GM19239 (cell line): Measurements from ENCODE around the gene BACH2.

Experiments used
- DNase-seq: peaks from one replicate; pipeline ENCODE4 v3.0.0; 2011; ENCODE audit warnings: low spot score; ENCODE audit not compliant: insufficient read length
- FAIRE-seq: peaks from 2 replicates; lab custom pipeline; 2011; peaks lifted over from hg19 to GRCh38; lab: Jason Lieb, UNC

BACH2 gene

DNA sequence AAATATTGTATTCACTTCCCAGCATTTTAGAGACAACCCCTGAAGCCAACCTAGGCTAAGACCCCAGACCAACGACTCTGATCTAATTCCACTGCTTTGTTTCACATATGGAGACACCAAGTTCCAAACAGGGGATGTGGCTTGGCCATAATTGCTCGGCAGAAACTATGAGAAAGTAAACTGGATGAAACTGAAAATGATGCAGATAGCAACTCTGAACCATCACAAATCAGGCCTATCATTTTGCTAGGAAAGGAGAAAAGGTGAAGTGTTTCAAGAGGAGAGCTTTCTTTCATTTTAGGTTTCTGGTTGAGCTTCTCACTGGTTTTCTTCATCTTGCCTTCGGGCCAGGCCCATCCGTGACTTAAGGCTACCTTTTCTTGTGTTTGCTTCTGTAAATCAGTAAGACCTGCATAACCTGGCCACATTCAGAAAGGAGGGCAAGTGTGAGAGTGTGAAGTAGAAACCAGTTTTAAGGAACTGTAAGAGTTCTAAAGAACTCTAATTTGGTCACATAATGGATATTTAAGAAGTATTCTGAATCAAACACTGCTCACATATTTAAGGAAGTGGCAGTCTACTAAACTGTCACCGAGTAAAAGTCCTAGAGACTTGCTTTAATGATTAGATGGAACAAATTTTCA is 105.8 kb downstream of the BACH2 start:
- DNase-seq (no peak), FAIRE-seq (no peak)

- FAIRE-seq, result no peak
- DNase-seq, result no peak
Observed at GRCh38 chr6:90190131-90190530, 106.5 kb downstream of the BACH2 start.

GRCh38 chr6:90187437-90188121 is 109.1 kb downstream of the BACH2 start:
- DNase-seq, result no peak
- no peak for FAIRE-seq

DNA sequence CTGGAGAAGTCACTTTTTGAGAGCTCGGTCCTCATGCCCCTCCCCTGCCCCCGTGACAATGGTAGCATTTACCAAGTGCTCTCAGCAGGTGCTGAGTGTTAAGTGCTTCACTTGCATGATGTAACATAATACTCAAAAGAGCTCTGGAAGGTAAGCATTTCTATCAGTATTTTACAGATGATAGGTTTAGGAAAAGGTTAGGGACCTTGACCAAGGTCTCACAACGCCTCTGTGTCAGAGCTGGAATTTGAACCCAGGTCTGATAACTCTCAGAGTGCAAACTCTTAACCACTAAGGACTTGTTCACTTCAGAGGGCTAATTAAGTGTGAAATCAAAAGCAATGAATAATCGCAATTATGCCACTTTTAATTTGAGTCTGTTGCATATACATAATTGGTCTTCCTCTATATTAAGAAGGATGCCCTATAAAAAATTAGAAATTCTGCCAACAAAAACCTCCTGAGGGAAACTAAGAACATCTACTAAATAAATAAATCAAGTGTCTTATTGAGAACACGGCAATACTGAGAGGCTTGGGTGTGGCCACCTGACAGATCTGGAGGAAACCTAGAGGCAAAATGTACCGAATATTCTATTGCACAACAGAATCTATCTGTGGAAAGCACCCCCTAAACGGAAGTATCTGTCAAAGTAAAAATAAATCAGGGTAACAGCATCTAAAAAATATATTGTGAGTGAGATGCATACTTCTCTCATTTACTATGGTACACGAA is 109.8 kb downstream of the BACH2 start:
- FAIRE-seq (peak; percentile 44), DNase-seq (no peak)

GRCh38 chr6:90186026-90186425 is 110.6 kb downstream of the BACH2 start:
- FAIRE-seq, result no peak

DNA sequence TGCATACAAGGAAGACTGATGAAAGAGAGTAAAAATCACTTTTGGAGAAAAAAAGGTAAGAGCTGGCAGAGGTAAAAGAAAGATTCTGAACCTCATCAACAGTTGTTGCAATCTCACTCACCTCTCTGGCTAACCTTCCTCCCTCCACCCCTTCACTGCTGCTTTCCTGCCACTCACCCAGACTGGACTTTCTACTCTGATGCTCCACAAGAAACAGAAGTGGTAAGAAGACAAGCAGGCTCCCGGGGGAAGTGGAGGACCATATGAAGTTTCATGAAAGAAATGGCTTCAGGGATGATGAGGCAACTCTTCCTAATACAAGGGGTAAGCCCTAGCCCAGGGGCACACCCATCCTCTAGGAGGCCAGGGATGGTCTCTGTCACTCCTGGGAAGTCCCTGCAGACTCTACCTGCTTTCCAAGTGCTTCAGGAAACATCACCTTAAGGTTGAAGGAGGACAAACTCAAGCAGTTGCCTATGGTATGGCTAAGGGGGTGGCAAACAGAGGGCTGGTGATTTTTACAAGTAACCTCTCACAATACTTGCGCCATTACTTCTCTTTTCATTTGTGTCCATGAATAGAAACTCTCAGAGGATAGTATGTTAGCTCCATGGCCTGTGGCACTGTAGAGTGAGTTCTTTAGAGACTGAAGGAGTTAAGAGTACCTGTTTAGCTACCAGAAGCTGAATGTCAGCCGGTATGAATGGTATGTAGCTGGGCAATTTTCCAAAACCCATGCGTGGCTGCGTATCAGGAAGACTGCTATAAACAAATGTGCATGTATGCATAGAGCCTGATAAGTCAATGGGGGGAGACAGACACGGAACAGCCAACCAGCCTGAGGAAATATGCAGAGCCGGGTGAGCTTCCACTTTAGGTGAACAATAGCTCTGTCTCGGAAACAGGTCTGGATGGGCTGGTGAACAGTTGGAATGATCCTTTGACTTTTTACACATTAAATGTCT is 112.0 kb downstream of the BACH2 start:
- FAIRE-seq, result no peak

More at GRCh38 chr6:90186026-90186425, 110.6 kb downstream of the BACH2 start:
- DNase-seq, result no peak

GRCh38 chr6:90183587-90184333 is 112.9 kb downstream of the BACH2 start:
- FAIRE-seq (no peak), DNase-seq (no peak)

More for the DNA sequence above, 112.0 kb downstream of the BACH2 start:
- DNase-seq, result no peak

GRCh38 chr6:90180526-90180925 is 116.1 kb downstream of the BACH2 start:
- no peak for DNase-seq
- no peak for FAIRE-seq

DNA sequence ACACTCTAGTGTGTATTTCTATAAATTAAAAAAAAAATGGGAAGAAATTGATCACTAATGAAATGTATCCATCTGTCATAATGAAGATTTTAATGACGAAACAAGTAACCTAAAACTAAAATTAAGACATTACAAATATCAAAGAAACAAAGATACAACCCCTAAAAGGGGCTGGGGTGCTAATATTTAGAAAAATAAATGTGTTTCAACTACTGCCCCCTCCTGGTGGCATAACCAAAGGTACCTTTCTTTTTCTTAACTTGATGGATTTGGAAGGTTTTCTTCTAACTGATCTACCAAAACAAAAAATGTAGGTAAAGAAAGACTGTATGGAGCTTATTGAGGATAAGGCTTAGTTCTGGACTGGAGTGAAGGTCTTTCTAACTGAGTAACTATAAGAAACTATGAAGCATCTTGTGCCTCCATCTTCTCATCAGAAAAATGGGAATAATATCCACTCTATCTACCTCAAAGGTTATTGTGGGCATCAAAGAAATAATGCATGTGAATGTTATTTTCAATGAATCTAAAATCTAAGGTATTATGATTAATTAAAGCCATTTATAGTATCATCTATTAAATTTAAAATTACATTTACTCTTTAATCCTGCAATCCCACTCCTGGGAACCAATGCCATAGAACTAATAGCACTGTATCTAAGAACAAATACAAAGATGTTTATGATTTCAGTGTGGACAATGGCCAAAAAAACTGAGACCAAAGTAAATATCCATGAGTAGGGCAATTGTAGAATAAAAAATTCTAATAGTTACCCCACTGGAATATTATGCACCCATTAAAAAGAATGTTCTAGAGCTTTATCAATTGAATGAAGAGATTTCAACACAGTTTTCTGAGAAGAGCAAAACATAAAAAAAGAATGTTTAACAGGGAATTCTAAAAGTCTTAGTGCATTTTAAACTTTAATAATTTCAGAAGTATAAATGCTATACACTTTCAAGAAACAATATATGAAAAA is 117.2 kb downstream of the BACH2 start:
- FAIRE-seq, result no peak

GRCh38 chr6:90178384-90178855 is 118.2 kb downstream of the BACH2 start:
- no peak for DNase-seq
- FAIRE-seq, result no peak

More for the DNA sequence above, 117.2 kb downstream of the BACH2 start:
- DNase-seq, result no peak

DNA sequence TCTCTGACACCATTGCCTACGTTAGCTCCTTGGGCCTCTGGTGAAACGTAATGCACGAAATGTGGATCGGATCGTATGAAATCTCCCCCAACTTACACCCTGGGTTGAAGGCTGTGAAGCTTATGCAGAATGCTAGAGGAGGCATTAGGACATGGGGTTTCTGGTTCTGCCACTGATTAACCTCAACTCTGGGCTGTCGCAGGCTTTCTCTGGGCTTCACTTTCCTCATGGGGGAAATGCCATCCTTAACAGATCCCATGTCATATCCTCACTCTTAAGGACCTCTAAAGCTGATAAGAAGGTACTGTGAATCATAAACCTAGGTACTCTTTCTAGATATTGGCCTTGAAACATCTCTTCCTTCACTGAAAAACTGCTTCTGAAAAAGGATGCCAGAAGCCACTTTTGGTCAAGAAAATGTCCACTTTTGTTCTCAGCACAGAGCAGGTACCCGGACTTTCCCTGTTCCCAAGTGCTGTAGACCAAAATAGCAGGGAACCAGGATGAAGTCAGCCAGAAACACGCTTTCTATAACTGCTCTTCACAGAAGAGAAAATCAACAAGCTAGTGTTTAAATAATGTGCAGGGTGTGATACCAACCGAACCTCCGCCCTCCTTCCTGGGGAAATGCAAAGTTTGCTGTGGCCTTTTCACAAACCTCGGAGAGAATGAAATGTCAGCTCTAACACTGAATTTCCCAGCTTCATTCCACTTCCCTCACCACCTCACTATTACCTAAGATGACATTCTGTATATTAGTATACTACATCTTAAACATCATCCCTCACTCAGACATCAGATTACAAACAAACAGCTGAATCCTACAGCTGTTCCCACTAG is 118.9 kb downstream of the BACH2 start:
- FAIRE-seq, result no peak
- DNase-seq, result no peak

DNA sequence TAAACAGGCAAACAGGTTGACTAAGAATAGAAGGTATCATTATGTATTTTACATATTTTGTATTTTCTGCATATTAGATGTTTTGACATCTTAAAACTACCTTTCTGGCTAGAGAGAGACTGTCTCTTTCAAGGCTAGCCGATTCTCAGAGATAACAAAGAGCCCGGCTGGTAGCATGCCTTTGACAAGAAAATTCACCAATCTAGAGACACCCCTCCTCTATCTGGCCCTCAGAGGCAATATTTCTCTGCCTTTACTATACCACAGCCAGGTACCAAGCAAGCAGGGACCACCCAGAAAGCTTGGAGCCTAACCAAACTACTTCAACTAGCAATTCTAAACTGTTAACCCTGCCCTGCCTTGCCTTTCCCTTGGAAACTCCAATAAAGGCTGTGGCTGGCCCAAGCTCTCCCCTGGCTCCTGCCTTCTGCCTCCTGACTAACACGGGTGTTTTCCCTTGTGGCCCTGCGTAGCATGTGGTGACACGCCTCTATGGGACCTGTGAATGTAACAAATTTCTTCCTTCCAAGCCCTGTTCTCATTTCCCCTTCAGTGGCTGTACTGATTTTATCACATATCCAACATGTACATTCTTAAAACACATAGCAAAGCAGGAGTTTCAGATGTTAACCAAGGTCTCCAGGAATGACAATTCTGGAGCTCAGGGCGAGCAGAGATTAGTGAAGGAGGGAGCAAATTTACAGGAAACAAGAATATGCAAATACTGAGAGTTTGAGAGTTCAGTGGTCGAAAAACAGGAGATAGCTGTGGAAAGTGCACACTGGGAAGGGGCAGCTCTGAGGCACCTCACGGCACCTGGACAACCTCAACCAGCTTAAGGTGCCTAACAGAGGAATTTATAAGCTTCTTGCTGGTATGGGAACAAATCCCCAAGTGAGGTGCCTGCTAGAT is 120.8 kb downstream of the BACH2 start:
- peak; percentile 35 for FAIRE-seq
- no peak for DNase-seq

- DNase-seq (no peak), FAIRE-seq (no peak)
Observed at GRCh38 chr6:90173262-90173925, 123.2 kb downstream of the BACH2 start.

GRCh38 chr6:90170601-90171000 is 126.0 kb downstream of the BACH2 start:
- FAIRE-seq (no peak), DNase-seq (no peak)

GRCh38 chr6:90169374-90169773 is 127.3 kb downstream of the BACH2 start:
- DNase-seq (no peak), FAIRE-seq (no peak)

GRCh38 chr6:90168693-90169131 is 127.9 kb downstream of the BACH2 start:
- no peak for FAIRE-seq
- DNase-seq, result no peak
